ENCODE data around the gene SMYD3.

GRCh38 chr1:246037832-246038231 lies 469.2 kb downstream of the SMYD3 start:
- TF ChIP-seq CTCF (conservative IDR thresholded peaks at IDR 0.05) (no peak), EZH2 (IDR thresholded peaks at IDR 0.05; ENCODE audit: low read depth) (no peak)
